LHCN-M2 (cell line): ENCODE results near the gene ABCA13. TPM values are rescaled to one million over a fixed set of nuclear protein-coding genes. Genes with fewer than 3 reads are reported as not detected.
A peak's percentile ranks its signal among the peaks of the same experiment; 100 is the strongest.

Experiments
- DNase-seq: peaks from one replicate; pipeline ENCODE4 v3.0.0-alpha.2; 2012; ENCODE audit warnings: low read depth
- total RNA-seq: library from RNA; depleted of rRNA; stranded (reverse); fragments of >200 nt; gene quantifications from 2 replicates; pipeline ENCODE4 v1.2.3, GENCODE V29; 2014

Gene ABCA13
- total RNA-seq, 1 experiment from 2014 or later: 2.9 TPM

DNA sequence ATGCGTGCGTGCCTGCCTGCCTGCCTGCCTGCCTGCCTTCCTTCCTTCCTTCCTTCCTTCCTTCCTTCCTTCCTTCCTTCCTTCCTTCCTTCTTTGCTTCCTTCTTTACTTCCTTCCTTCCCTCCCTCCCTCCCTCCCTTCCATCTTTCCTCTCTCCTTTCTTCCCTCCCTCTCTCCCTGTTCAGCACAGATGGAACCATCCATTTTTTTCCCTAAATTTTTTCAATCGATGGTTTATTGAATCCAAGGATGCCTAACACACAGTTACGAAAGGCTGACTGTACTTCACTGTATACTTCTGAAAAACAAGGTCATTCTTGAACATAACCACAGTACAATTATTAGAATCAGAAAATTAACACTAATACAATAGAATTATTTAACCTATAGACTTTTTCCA lies 53.8 kb downstream of the ABCA13 start:
- no peak for DNase-seq

DNA sequence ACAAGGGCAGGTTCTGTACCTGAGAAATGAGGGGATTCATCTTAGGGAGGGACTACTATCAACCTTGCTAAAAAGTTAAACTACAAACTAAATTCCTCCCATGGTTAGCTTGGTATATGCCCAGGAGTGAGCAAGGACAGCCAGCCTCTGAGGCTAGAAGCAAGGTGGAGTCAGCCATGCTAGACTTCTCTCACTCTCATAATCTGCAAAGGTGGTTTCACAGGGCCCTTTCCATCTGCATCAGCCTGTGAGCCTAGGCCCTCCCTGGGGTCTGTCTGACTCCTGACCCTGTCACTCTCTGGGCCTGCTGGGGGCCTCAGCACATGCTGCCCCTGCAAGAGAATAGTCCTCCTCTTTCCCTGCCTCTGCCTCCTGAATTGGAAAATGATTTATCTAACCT lies 66.1 kb downstream of the ABCA13 start:
- DNase-seq: no peak

DNA sequence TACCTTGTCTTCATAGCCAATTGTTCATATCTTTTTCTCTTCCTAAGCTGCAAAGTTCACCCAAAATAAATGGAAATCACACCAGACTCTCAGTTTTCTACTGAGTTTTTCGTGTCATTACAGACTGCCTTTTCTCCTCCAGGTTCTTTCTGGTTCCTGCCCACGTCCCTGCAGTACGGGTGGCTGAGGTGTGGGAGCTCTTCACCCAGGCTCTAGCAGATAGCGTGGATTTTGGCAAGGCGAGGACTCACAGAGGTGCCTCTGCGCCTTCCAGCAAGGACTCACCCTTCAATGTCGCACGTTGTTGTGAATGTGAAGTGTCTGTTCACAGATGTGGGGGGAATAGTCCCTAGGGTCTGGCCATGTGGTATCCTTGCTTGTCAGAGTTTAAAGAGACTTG lies 71.6 kb downstream of the ABCA13 start:
- DNase-seq: no peak

DNA sequence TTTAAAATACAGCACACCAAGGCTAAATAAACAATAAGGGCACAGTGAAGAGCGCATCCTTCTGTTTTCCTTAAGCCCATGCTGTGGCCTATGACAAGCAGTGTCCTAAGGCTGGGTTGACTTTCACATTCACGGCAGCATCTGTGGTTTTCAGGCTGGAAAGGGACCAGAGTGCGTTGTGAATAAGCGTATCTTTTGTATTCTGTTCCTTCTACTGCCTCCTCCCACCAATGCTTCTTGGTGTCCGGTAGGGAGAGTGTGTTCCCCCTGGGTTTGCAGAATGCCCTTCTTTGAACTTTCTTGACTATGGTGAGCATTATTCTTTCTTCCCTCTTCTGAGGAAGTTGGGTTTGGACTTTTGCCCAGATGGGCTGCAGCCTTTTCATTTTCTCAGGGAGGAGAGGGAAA lies 73.6 kb downstream of the ABCA13 start:
- DNase-seq: peak; percentile 61

DNA sequence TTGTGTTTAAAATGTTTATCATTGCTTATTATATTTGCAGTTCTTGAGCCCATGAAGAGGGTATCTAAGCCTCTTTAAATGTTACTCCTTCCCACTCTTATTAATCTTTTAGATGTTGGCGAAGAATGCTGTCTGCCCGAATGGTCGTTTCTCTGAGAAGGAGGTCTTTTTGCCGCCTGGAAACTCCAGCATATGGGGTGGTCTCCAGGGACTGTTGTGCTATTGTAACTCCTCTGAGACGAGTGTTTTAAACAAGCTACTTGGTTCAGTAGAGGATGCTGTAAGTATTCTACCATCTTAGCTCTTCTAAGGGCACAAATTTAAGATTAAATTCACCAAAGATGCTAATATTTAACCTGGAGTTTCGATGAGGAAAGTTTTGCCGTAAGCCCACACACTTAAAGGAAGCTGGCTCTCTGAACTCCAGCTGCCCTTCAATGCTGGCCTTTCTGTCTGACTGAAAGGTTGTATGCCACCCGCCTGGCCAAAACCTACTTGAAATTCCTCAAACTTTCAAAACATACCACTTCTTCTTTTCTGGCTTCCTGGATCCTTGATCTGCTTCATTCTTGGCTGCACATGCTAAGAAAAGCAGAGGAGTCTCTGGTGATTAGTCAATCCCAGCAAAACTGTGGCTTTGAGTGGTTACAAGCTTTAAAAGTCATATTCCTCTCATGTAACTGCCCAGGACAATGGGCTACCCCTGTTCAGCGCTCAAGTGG lies 74.7 kb downstream of the ABCA13 start:
- DNase-seq: no peak

DNA sequence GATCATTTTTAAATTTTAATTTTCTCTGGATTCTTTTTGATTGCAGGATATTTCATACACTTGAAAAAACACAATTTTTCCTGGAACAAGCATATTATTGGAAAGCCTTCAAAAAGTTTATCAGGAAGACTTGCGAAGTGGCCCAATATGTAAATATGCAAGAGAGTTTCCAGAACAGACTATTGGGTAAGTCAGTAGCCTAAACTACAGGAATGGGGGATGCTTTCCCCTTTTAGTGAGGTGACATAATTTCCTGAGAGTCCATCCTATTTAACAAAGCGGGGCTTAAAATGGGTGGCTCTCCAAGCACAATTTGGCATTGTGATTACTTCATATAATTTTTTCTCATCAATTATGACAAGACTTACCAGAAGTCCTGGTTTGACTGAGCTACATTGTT lies 77.9 kb downstream of the ABCA13 start:
- DNase-seq: no peak

DNA sequence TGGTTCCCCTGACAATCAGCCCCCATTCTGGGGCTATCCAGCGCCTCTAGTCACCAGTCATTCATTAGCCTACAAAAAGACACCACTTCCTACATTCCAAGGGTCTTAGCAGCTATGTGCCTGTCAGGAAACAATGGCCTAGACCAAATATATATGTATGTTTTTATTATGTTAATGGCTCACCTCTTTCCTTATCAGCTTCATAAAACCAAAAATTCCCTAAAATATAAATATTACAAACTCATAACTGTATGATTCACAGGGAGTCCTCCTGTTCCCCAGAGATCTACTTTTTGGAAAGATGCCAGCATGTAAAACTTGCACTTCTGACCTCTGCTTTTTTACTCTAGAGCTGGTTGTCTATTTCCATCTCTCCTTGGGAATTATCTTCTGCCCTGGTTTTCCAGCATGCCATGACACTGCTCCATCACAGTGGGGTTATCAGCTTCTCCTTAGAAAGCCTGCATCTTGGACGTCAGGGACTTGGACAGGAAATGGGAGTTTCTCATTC lies 79.2 kb downstream of the ABCA13 start:
- DNase-seq: peak; percentile 84

DNA sequence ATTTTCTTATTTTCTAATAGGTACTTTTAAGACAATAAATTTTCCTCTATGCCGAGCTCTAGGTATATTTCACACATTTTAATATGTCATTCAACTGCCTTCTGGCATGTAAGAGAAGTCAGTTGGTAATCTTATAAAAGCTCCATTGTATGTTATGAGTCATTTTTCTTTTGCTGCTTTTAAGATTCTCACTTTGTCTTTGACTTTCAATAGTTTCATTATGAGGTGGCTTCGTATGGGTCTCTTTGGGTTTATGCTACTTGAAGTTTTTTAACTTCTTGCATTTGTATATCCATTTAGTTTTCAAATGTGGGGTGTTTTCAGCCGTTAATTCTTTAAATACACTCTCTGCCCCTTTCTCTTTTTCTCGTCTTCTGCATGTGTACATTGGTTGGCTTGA lies 80.5 kb downstream of the ABCA13 start:
- DNase-seq: peak; percentile 22

DNA sequence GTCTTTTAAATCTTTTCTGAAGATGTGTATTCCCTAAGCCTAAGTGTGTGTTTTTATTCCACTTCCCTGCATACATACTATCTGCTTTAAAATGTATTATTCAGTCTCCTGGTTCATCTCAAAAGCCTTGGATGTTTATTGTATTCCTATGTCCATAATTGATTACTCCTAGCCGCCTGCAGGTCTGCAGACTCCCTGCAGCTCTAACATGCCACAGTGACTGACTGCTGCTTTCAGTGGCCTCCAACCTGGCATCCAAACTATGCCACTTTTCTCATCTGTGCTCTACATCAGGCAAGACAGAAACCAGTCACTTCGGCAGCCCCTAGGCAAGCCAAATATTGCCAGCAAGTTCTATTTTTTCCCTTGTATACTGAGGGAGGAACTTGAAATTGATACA lies 81.7 kb downstream of the ABCA13 start:
- DNase-seq: no peak

DNA sequence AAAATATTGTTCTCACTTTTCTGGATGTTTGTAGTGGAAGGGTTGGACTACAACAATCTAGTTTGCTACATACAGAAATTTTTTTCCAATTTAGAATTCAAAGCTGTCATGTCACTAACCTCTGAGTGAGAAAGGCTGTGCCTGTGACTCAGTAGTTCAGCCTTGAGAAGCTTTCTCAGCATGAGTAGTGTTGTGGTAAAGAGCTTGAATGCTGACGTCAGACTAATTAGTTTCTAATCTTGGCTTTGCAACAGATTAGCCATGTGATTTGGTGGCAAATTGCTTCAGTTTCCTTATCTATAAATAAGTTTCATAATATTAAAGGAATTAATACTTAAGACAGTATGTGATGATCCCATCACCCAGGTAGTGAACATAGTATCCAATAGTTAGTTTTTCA lies 83.8 kb downstream of the ABCA13 start:
- DNase-seq: peak; percentile 53

DNA sequence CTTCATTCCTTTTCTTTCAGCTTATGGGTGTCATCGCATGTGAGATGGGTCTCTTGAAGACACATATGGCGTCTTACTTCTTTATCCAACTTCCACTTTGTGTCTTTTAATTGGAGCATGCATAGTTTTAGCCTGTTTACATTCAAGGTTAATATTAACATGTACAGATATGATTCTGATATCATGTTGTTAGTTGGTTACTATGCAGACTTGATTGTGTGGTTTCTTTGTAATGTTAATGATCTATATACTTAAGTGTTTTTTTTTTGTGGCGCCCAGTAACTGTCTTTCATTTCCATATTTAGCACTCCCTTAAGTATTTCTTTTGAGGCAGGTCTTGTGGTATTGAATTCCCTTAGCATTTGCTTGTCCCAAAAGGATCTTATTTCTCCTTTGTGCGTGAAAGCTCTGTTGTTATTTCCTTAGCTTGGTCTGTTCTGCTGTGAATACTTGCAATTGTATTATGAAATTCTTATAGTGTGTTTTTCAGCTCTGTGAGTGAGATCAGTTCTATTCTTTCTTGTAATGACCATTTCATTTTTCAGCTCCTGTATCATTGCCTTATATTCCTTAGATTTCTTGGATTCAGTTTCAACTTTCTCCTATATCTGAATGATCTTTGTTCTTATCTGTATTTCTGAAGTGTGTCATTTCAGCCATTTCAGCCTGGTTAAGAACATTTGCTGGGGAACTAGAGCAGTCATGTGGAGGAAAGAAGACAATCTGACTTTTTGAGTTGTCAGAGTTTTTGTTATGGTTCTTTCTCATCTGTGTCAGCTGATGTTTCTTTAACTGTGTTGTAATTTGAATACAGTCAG lies 88.4 kb downstream of the ABCA13 start:
- DNase-seq: peak; percentile 39

DNA sequence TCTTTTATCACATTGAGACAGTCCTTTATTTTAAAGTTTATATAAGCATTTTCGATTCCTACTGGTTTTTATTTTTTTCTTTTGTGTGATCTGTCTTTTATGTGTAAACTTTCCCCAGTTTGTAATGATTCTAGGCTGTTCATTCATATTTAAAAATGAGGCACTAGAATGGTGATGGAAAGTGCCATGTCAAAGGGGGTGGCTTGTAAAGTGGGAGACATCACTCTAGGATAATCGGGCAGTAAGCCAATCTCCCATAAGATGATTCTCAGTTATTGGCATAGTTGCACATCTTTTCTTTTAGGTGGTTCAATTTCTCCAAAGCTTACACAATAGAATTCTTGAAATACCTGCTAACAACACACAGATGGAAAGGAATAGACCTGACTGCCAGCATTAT lies 90.4 kb downstream of the ABCA13 start:
- DNase-seq: no peak

DNA sequence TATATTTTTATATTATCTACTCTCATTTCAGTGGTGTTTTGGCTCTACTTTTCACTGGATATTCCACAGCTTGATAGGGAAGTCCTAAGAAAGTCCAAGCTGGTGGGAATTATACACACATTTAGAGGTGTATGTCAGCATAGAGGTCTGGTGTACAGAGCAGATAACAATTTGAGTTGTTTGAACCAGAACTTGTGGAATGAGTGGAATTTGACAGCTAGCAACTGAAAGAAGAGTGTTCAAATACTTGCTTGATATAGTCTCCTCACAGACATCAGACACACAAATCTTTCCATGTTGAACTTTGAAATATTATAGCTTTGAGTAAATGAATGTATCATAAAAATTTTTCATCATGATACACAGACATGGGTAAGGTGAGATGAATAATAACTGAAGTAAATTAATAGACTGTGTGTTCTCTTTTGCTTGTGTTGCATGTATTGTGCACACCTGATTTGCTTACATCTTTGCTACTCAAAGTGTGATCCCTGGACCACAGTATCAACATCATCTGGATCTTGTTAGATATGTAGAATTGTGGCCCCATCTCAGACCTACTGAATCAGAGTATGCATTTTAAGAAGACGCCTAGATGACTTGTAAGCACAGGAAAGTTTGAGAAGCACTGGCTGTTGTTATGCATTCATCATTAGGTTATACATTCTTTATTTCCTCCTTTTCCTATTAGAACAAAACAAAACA lies 91.5 kb downstream of the ABCA13 start:
- DNase-seq: no peak

DNA sequence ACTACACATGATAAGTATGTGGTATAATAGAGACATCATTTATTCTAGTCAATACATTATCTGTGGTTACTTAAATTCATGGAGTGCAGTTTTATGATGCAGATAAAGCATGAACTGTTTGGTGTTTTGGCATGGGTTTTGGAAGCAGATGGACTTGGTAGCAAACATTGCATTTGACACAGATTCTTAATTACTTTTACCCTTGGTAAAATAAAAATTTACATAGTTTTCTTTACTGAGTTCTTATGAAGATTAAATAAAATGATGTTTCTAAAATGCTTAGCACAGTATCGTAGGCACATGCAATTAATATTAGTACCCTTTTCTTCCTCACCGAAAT lies 92.0 kb downstream of the ABCA13 start:
- no peak for DNase-seq

DNA sequence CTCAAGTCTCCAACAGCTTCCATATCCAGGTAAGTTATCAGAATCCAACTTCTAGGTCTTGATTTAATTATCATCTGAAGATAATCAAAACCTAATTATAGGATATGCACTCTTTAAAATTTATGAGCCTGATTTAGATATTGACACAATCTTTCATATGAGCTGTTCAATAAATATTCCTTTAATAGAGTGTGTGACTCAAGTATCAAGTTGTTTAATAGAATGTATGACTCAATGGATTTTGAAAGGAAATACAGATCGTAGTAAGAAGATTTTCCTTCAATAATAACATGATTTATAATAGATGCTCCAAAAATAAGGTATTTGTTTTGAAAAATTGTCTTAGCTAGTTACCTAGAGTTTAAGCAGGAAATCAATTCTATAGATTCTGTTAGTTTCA lies 97.8 kb downstream of the ABCA13 start:
- DNase-seq: no peak

DNA sequence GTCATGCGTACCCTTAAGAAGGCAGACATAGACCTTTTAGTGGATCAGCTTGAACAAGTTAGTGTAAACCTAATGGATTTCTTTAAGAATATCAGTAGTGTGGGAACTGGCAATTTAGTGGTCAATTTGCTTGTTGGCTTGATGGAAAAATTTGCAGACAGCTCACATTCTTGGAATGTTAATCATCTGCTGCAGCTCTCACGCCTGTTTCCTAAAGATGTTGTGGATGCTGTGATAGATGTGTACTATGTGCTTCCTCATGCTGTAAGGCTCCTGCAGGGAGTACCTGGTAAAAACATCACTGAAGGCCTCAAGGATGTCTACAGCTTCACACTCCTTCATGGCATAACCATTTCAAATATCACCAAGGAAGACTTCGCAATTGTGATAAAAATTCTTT lies 103.4 kb downstream of the ABCA13 start:
- peak; percentile 75 for DNase-seq

DNA sequence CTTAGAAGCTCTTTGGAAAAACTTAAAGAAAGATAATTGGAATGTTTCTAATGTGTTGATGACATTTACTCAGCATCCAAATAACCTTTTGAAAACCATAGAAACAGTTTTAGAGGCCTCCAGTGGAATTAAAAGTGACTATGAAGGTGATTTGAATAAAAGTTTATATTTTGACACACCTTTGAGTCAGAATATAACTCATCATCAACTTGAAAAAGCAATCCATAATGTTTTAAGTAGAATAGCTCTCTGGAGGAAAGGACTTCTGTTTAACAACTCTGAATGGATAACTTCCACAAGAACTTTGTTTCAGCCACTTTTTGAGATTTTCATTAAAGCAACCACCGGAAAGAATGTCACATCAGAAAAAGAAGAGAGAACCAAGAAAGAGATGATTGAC lies 108.2 kb downstream of the ABCA13 start:
- DNase-seq: no peak

DNA sequence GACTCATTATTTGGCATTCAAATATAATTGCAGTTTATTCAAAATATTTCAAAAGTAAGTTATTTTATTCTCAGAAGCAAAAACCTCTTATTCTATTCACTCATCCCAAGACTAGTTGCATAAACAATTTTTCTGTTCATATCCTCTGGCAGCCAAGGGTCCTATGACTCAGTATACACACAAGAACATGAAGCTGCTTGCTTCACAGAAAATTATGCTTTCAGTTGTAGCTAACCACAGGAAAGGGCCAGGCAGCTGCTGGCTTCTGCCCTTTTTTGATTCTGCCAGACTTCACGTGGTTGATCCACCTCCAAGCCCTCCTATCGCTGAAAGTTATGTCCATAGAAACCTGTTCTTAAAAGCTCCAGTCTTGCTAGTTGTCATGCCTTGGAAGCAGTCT lies 108.8 kb downstream of the ABCA13 start:
- DNase-seq: peak; percentile 96

DNA sequence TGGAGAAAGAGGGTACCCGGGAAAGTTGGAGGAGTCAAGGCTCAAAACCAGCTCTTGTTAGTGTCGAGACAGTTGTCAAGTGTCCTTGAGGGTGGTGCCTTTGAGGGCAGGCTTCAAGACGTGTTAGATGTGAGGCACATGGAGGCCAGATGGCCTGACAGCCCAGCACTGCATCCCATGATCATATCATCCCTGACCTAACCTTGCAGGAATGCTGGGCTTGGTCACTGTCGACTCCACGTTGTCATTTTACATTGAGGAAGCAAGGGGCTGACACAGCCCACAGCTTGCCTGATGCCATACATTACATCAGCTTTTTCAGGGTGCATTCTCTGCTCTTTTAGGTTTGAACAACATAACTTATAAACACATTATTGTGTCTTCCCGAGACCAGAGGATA lies 114.1 kb downstream of the ABCA13 start:
- peak; percentile 49 for DNase-seq

DNA sequence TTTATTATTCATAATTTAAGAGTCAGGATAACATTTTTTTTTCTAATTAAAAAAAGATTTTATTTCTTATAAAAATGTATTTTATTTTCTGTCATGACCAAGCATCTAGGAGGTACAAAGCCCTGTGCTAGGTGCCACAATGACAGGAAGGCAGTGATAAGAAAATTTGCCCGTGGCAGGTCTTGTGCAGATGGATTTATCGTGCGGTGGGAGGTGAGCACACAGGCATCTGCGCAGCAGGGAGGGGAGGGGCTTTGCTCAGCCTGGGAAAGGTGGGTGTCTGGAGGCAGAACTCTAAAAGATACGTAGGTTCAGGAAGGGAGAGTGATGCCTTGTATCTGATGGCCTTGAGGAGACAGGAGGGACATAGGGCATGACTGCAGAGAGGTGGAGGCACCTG lies 115.6 kb downstream of the ABCA13 start:
- no peak for DNase-seq

DNA sequence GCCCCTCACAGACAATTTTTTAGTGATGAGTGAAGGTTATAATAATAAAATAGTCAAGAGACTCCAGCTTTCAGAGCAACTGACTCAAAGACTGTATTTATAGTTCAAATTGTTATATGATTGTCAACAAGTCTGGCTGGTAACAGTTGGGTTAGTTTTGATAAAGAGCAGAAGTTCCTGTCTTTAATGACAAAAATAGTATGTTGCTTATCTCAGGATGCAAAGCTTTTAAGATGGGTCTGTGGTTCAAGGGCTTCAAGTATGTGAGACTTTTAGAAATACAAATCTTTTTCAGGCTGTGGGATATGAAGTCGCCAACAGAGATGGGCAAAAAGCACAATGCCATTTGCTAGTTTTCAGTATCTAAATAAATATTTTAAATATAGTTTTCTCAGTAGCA lies 118.4 kb downstream of the ABCA13 start:
- no peak for DNase-seq

DNA sequence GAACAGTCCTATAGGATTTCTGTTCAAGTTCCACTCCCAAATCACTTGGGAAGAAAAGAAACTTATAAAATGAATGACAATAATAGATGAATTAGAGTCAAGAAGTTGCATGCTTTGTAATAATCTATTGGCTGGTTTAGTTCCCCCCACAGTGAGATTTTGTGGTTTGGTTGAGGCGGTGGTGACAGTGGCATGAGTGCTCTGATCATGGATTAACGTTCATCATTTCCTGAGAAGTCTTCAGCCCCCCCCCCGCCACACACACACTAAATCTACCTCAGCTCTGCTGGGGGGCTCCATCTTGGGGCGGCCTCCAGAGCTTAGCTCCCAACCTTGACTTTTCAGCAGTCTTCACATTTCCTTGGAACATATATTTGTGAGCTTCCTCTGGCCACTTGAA lies 121.7 kb downstream of the ABCA13 start:
- DNase-seq: no peak
